Measurements from ENCODE around the gene CETN2. TPM values are rescaled to one million over a fixed set of nuclear protein-coding genes. Genes with fewer than 3 reads are reported as not detected.

CETN2 gene
- total RNA-seq: 22.3 TPM
- long read RNA-seq, transcript CETN2-201 (5 exons, 1,454 nt): major isoform, 20 of 23 reads
- long read RNA-seq, partial matches to known transcripts: 3 of 23 reads
- long read RNA-seq, other reads (novel, unspliced or antisense): 0 of 23 reads

DNA sequence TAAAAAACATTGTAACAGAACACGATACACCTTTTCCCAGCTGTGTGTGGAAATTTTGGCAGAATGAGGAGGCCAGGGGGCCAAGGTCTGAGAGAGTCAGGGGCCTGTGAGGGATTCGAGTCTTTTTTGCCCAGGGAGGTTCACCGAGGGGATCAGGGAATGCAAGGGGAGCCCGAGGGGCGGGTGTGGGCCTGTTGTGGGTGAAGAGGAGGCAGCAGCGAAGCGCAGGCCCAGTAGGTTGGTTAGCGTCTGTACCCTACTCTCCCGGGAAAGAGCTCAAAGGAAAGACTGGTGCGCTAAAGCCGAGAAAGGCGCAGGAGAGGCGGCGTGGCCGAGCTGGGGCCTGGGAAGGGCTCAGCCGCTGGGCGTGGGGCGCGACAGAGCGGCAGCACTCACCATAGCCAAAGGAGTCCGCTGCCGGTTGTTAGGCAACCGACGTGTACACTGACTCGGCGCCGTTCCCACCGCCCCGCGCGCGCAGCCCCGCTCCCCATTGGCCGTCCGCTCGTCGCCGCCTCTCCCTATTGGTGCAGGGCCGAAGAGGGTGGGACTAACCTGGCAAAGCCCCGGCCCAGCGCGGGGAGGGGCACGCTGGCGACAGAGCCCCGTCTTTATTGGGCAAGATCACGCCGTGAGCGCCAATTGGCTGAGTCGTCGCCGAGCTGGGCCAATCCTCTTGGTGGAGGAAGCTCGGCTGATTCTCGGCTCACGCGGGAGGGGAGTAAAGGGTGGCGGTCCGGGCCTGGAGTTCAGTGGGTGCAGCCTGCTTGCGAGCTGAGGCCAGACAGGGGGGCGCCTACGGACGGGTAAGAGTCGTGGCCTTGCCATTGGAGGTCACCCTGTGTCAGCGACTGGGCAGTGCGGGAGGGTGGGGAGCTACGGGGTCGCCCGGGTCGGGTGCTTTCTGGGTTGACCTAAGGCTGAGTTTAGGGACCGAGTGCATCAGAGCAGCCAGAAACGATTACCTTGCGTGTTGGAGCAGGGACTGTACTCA is at the start of gene CETN2, which contains the start of gene NSDHL:
TSS of gene CETN2 (minus strand) at position 446 of the 994 bp plus-strand sequence. CDS start at position 399, 47 bp downstream.
TSS of gene NSDHL (plus strand) at position 752 of the 994 bp plus-strand sequence. CDS start 15,262 bp downstream, outside the sequence.
- DNase-seq (ENCODE audit: low spot score): peak; percentile 98
- intact Hi-C loops (cut with DNase I): no loop called here

GRCh38 chrX:152878976-152879755 is 48.6 kb upstream of the CETN2 start:
- DNase-seq (ENCODE audit: low spot score): no peak
- intact Hi-C loops (cut with DNase I): no loop called here

- no peak for DNase-seq (ENCODE audit: low spot score)
- intact Hi-C loops (cut with DNase I): no loop called here
These were observed 46.6 kb upstream of the CETN2 start for GRCh38 chrX:152876931-152877840.

- no peak for DNase-seq (ENCODE audit: low spot score)
- intact Hi-C loops (cut with DNase I): no loop called here
These were observed 42.8 kb upstream of the CETN2 start for GRCh38 chrX:152873361-152873760.

- no peak for DNase-seq (ENCODE audit: low spot score)
- intact Hi-C loops (cut with DNase I): no loop called here
These were observed 42.0 kb upstream of the CETN2 start for GRCh38 chrX:152872522-152872921.

- intact Hi-C loops (cut with DNase I): no loop called here
- no peak for DNase-seq (ENCODE audit: low spot score)
These were observed 40.7 kb upstream of the CETN2 start for GRCh38 chrX:152871260-152871659.

- no peak for DNase-seq (ENCODE audit: low spot score)
- intact Hi-C loops (cut with DNase I): no loop called here
These were observed 39.4 kb upstream of the CETN2 start for GRCh38 chrX:152869972-152870371.

DNA sequence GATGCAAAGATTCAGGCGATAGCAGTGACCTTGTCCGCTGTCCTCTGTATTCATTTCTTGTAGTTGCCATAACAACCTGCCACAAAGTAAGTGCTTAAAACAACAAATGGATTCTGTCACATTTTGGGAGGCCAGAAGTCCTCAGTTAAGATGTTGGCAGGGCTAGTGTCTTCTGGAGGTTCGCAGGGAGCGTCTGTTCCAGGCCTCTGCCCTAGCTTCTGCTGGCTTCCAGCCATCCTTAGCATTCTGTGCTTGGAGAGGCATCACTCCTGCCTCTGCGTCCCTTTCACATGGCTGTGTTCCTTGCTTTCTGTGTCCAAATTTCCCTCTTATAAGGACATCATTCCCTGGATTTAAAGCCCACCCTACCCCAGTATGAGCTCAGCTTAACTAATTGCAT is 35.8 kb upstream of the CETN2 start:
- no peak for DNase-seq (ENCODE audit: low spot score)
- intact Hi-C loops (cut with DNase I): no loop called here

DNA sequence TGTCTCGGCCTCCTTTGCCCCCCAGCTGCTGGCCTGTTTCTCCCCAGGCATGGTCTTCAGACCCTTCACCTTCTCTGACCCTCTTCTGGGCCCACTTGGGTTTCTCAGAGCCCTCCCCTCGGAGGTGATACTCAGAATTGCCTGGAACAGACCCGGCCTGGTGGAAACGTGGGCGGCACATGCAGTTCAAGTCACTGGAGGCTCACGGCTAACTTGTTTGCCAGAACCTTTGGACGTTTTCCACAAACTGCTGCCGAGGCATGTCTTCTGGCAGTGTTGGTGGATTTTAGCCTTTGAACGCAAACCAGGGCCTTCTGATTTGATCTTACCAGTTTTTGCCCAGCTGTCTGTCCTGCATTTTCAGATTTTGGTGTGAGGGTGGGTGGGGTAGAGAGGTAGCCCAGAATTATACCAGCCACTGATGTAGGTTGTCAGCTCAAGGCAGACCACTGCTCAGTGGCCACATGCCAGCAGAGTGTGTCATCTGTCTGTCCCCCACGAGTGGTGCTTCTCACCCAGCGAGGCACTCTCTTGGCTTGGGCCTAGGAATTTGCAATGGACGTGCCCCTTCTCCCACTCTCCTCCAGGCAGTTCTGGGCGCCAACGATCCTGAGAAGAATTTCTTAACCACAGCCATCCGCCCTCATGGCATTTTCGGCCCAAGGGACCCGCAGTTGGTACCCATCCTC is 34.8 kb upstream of the CETN2 start:
- intact Hi-C loops (cut with DNase I): no loop called here
- no peak for DNase-seq (ENCODE audit: low spot score)

GRCh38 chrX:152861826-152862225 is 31.3 kb upstream of the CETN2 start:
- DNase-seq (ENCODE audit: low spot score): no peak
- intact Hi-C loops (cut with DNase I): no loop called here

GRCh38 chrX:152861116-152861515 is 30.6 kb upstream of the CETN2 start:
- intact Hi-C loops (cut with DNase I): no loop called here
- DNase-seq (ENCODE audit: low spot score): no peak

GRCh38 chrX:152853986-152854385 is 23.4 kb upstream of the CETN2 start:
- intact Hi-C loops (cut with DNase I): no loop called here
- DNase-seq (ENCODE audit: low spot score): no peak

- intact Hi-C loops (cut with DNase I): no loop called here
- DNase-seq (ENCODE audit: low spot score): no peak
These were observed 19.9 kb upstream of the CETN2 start for GRCh38 chrX:152850465-152850864.

GRCh38 chrX:152847281-152847680 is 16.7 kb upstream of the CETN2 start:
- intact Hi-C loops (cut with DNase I): no loop called here

GRCh38 chrX:152845618-152846240 is 15.2 kb upstream of the CETN2 start:
- DNase-seq (ENCODE audit: low spot score): no peak
- intact Hi-C loops (cut with DNase I): no loop called here

More at GRCh38 chrX:152847281-152847680, 16.7 kb upstream of the CETN2 start:
- DNase-seq (ENCODE audit: low spot score): no peak

GRCh38 chrX:152844256-152844655 is 13.7 kb upstream of the CETN2 start:
- DNase-seq (ENCODE audit: low spot score): no peak
- intact Hi-C loops (cut with DNase I): no loop called here

DNA sequence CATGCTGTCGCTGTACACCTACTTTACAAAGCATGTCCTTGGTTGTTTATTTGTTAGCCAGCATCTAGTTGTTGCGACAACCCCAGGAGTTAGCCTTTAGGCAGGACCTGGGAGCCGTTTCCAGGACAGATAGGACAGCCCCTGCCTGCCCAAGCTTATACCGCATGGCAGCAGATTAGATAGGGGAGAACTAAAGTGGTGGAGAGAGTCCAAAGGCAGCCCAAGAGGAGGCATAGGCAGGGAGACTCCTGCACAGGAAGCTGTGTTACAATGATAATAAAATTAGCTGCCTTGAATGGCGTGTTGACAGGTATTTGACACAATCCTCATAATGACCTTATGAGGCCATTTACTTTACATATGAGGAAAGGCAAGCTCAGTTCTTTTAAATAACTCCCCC is 13.3 kb upstream of the CETN2 start:
- no peak for DNase-seq (ENCODE audit: low spot score)
- intact Hi-C loops (cut with DNase I): no loop called here

GRCh38 chrX:152842772-152843338 is 12.3 kb upstream of the CETN2 start:
- intact Hi-C loops (cut with DNase I): no loop called here
- DNase-seq (ENCODE audit: low spot score): no peak
